KBM-7 (cell line): ENCODE measurements around the gene PSEN2.

ENCODE experiments used
- DNase-seq: peaks from one replicate; pipeline ENCODE4 v3.0.0-alpha.2; 2015
- in situ Hi-C: fragments of 300-500 bp; cut with MboI; formaldehyde crosslinking; loops from 2 replicates; pipeline ENCODE4 v1.14.3; 2020; ENCODE audit warnings: low sequenced_read_pairs, low pct_unique_long_range_greater_than_20kb, mixed read lengths

PSEN2 gene

GRCh38 chr1:226882631-226883409 is 12.4 kb downstream of the PSEN2 start:
- in situ Hi-C loops = no loop called here
- no peak for DNase-seq

GRCh38 chr1:226883630-226884029 is 13.2 kb downstream of the PSEN2 start:
- in situ Hi-C loops = no loop called here
- DNase-seq = no peak

- in situ Hi-C loops = no loop called here
- DNase-seq = peak; percentile 17
Measured at GRCh38 chr1:226884116-226884625, 13.8 kb downstream of the PSEN2 start.

GRCh38 chr1:226884966-226885820 is 14.8 kb downstream of the PSEN2 start:
- in situ Hi-C loops = no loop called here
- peak; percentile 40 for DNase-seq

GRCh38 chr1:226886122-226886901 is 15.9 kb downstream of the PSEN2 start:
- in situ Hi-C loops = no loop called here
- DNase-seq = peak; percentile 20

GRCh38 chr1:226887006-226887405 is 16.6 kb downstream of the PSEN2 start:
- in situ Hi-C loops = no loop called here
- no peak for DNase-seq

- in situ Hi-C loops = no loop called here
- DNase-seq = no peak
Measured at GRCh38 chr1:226888021-226888420, 17.6 kb downstream of the PSEN2 start.

- in situ Hi-C loops = no loop called here
- DNase-seq = no peak
Measured at GRCh38 chr1:226888816-226889215, 18.4 kb downstream of the PSEN2 start.

- in situ Hi-C loops = no loop called here
- DNase-seq = no peak
Measured at GRCh38 chr1:226889616-226890330, 19.4 kb downstream of the PSEN2 start.

GRCh38 chr1:226890331-226891108 is 20.1 kb downstream of the PSEN2 start:
- DNase-seq = no peak
- in situ Hi-C loops = no loop called here

- in situ Hi-C loops = no loop called here
- no peak for DNase-seq
Measured at GRCh38 chr1:226891346-226891745, 20.9 kb downstream of the PSEN2 start.

- in situ Hi-C loops = no loop called here
- DNase-seq = no peak
Measured at GRCh38 chr1:226891846-226892523, 21.6 kb downstream of the PSEN2 start.

- in situ Hi-C loops = no loop called here
- no peak for DNase-seq
Measured at GRCh38 chr1:226892524-226892875, 22.1 kb downstream of the PSEN2 start.

- no peak for DNase-seq
- in situ Hi-C loops = no loop called here
Measured at GRCh38 chr1:226893936-226894335, 23.5 kb downstream of the PSEN2 start.

GRCh38 chr1:226894826-226895225 is 24.4 kb downstream of the PSEN2 start:
- in situ Hi-C loops = no loop called here
- DNase-seq = no peak

- in situ Hi-C loops = no loop called here
- DNase-seq = no peak
Measured at GRCh38 chr1:226895644-226896043, 25.2 kb downstream of the PSEN2 start.

- in situ Hi-C loops = no loop called here
- no peak for DNase-seq
Measured at GRCh38 chr1:226898246-226898645, 27.8 kb downstream of the PSEN2 start.

- in situ Hi-C loops = no loop called here
Measured at GRCh38 chr1:226901421-226901820, 31.0 kb downstream of the PSEN2 start.

More at GRCh38 chr1:226901421-226901820, 31.0 kb downstream of the PSEN2 start:
- DNase-seq = no peak
